Right atrium auricular region (tissue), 2 donors: ENCODE data around the gene RAD51AP2. TPM values are rescaled to one million over a fixed set of nuclear protein-coding genes. Genes with fewer than 3 reads are reported as not detected.
"Not testable (repeated sequence)": the region's sequence is repeated elsewhere in the genome, so short reads cannot be mapped to it uniquely, and the experiment has no call there.

Source experiments
- DNase-seq: peaks from one replicate; pipeline ENCODE4 v3.0.0-alpha.2; 2019; ENCODE audit warnings: low spot score
- H3K27ac ChIP-seq, 2 donors: fragments of 200-600 bp; sonication (generic); 1 replicate in 1 of 2; 2 replicates in 1 of 2; pipeline ENCODE4 v1.5.1; 2016 to 2019
- H3K27me3 ChIP-seq, 2 donors: fragments of 200-600 bp; sonication (generic); one replicate each; pipeline versions ENCODE4 v1.5.1 to v1.6.0; 2017 to 2019
- H3K36me3 ChIP-seq: fragments of 200-600 bp; sonication (generic); one replicate; pipeline ENCODE4 v1.5.1; 2016
- H3K4me1 ChIP-seq, 2 donors: fragments of 200-600 bp; sonication (generic); one replicate each; pipeline versions ENCODE4 v1.5.1 to v1.6.0; 2017 to 2019
- H3K4me3 ChIP-seq, 2 donors: fragments of 200-600 bp; sonication (generic); 1 replicate in 1 of 2; 2 replicates in 1 of 2; pipeline ENCODE4 v1.5.1; 2017 to 2019; ENCODE audit warnings: mild to moderate bottlenecking in 1 of 2, moderate library complexity in 1 of 2
- H3K9me3 ChIP-seq, 2 donors: fragments of 200-600 bp; sonication (generic); one replicate each; pipeline ENCODE4 v1.5.1; 2019
- total RNA-seq, 2 donors: library from RNA; depleted of rRNA; stranded (reverse); fragments of >200 nt; gene quantifications; one replicate each; pipeline ENCODE4 v1.1.0, GENCODE V29; 2016
- TF ChIP-seq, protein P1 (sequence below), 2 donors: fragments of 200-600 bp; sonication (generic); IDR thresholded peaks; one replicate each; pipeline ENCODE4 v1.5.1; 2019; ENCODE audit warnings: antibody characterized with exemption in 2 of 2

RAD51AP2 gene
- total RNA-seq, 2 donors from 2014 or later, result 0.22 to 0.28 TPM

- peak overlapping the region; percentile 81 to 92 for H3K27ac ChIP-seq
- no peaks in the 10 kb centered on the region for H3K27me3 ChIP-seq
- no peaks in the 10 kb centered on the region for H3K36me3 ChIP-seq
- peak overlapping the region; percentile 35 to 48 for H3K4me3 ChIP-seq
- H3K4me1 ChIP-seq, result peaks cover 0 to 11% of the 10 kb centered on the region in 2 donors
- H3K9me3 ChIP-seq, result no peaks in the 10 kb centered on the region
- DNase-seq, result no peak
- TF ChIP-seq, protein P1, sequence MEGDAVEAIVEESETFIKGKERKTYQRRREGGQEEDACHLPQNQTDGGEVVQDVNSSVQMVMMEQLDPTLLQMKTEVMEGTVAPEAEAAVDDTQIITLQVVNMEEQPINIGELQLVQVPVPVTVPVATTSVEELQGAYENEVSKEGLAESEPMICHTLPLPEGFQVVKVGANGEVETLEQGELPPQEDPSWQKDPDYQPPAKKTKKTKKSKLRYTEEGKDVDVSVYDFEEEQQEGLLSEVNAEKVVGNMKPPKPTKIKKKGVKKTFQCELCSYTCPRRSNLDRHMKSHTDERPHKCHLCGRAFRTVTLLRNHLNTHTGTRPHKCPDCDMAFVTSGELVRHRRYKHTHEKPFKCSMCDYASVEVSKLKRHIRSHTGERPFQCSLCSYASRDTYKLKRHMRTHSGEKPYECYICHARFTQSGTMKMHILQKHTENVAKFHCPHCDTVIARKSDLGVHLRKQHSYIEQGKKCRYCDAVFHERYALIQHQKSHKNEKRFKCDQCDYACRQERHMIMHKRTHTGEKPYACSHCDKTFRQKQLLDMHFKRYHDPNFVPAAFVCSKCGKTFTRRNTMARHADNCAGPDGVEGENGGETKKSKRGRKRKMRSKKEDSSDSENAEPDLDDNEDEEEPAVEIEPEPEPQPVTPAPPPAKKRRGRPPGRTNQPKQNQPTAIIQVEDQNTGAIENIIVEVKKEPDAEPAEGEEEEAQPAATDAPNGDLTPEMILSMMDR (IDR thresholded peaks at IDR 0.05), result no peak
Observed at GRCh38 chr2:17517481-17518211, 594 bp downstream of the RAD51AP2 start.

DNA sequence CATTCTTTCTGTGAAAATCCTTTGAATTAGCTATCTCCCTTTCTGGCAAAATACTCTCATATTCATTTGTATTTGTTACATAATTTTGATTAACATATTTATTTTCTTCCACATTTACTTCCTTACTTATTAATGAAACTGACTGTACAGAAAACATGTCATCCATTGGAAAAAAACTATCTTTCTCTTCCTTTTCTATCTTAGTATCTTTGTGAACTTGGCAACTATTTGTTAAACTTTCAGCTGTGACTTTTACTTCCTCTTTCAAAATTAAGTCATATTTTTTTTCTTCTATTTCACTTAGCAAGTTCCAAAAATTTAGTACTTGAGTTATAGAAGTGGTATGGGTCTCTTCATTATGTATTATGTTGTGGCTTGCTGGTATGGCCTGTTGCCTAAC is 2.6 kb downstream of the RAD51AP2 start:
- no peaks in the 10 kb centered on the region for H3K27me3 ChIP-seq
- peaks cover 0 to 11% of the 10 kb centered on the region in 2 donors for H3K4me1 ChIP-seq
- H3K4me3 ChIP-seq, result no peak overlapping the region
- H3K9me3 ChIP-seq, result no peaks in the 10 kb centered on the region
- H3K27ac ChIP-seq, result no peak overlapping the region
- no peaks in the 10 kb centered on the region for H3K36me3 ChIP-seq
- no peak for DNase-seq
- TF ChIP-seq, protein P1 (IDR thresholded peaks at IDR 0.05), result no peak

DNA sequence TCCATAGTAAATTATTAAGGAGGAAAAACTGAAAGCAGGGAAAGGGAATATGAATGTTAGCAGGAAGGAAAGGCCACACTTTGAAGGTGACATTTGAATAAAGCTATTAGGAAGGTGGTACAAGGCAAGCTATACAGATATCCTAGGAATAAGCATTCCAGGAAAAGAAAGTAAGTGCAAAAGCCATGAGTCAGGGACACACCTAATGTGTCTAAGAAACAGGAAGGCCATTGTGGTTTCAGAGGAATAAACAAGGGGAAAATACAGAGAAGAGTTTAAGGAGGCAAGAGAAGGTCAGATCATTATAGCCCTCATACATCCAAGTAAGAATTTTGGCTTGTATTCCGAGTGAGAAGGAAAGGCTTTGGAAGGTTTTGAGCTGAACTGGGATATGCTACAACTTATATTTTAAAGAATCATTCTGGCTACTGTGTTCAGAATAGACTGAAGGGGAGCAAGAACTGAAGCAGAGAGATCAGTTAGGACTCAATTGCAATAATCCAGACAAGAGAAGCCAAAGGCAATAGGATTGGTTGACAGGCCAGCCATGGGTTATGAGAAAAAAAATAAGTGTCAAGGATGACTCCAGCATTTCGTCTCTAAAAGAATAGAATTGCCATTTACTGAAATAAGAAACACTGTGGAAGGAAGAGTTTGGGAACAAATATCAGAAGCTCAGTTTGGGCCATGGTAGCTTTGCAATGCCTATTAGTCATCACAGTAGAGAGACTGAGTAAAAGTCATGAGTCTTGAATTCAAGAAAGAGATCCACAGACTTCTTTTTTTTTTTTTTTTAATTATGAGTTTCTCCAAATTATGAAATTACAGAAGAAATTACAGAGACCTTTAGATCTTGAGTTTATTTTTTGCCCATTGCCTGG is 11.3 kb downstream of the RAD51AP2 start:
- Histone ChIP-seq H3K36me3 (no peaks in the 10 kb centered on the region), H3K4me3 (no peak overlapping the region), H3K27ac (no peak overlapping the region), H3K27me3 (no peaks in the 10 kb centered on the region), H3K4me1 (no peaks in the 10 kb centered on the region), H3K9me3 (no peaks in the 10 kb centered on the region)
- TF ChIP-seq, protein P1 (IDR thresholded peaks at IDR 0.05), result no peak
- DNase-seq, result no peak

- Histone ChIP-seq H3K4me1 (no peaks in the 10 kb centered on the region), H3K4me3 (no peak overlapping the region), H3K36me3 (no peaks in the 10 kb centered on the region), H3K27ac (no peak overlapping the region), H3K27me3 (no peaks in the 10 kb centered on the region), H3K9me3 (no peaks in the 10 kb centered on the region)
- no peak for DNase-seq
- TF ChIP-seq, protein P1 (IDR thresholded peaks at IDR 0.05), result no peak
Observed at GRCh38 chr2:17497718-17498117, 20.5 kb downstream of the RAD51AP2 start.

DNA sequence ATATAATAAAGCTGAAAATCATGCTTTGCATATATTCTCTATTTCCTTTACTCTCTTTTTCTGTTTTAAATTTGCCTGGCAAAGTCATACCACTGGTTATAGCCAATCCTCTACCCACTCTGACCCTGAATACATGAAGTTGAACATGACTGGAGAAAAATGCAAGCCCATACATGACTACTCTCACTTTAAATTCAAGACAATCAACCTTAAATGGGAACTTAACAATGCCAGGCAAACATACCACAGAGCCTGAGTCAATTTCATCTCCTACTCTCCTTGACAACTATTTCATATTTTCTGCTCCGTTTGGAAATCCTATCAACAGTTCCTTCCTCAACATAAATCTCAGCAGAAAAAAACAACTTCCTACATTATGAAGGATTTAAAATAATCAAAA is 22.6 kb downstream of the RAD51AP2 start:
- Histone ChIP-seq H3K4me1 (no peaks in the 10 kb centered on the region), H3K4me3 (no peak overlapping the region), H3K27ac (no peak overlapping the region), H3K36me3 (no peaks in the 10 kb centered on the region), H3K27me3 (no peaks in the 10 kb centered on the region), H3K9me3 (no peaks in the 10 kb centered on the region)
- no peak for DNase-seq
- TF ChIP-seq, protein P1 (IDR thresholded peaks at IDR 0.05), result no peak

- H3K36me3 ChIP-seq, H3K9me3 ChIP-seq, H3K4me3 ChIP-seq, H3K27ac ChIP-seq, H3K4me1 ChIP-seq, H3K27me3 ChIP-seq, DNase-seq: not testable (repeated sequence)
Observed at GRCh38 chr2:17490165-17490564, 28.1 kb downstream of the RAD51AP2 start.

DNA sequence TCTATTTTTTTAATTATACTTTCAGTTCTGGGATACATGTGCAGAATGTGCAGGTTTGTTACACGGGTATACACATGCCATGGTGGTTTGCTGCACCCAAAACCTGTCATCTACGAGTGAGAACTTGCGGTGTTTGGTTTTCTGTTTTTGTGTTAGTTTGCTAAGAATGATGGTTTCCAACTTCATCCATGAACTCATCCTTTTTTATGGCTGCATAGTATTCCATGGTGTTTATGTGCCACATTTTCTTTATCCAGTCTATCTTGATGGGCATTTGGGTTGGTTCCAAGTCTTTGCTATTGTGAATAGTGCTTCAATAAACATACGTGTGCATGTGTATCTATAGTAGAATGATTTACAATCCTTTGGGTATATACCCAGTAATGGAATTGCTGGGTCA is 29.6 kb downstream of the RAD51AP2 start:
- H3K27me3 ChIP-seq, H3K4me3 ChIP-seq, DNase-seq, H3K36me3 ChIP-seq, H3K4me1 ChIP-seq, H3K9me3 ChIP-seq, H3K27ac ChIP-seq: not testable (repeated sequence)
